C4-2B (cell line): ENCODE measurements around the gene ETHE1.

Source experiments
- H3K27ac ChIP-seq: fragments of 450-650 bp; 2 replicates; pipeline ENCODE4 v1.5.1; 2017
- CTCF ChIP-seq: fragments of 450-650 bp; conservative IDR thresholded peaks from 2 replicates; pipeline ENCODE4 v1.5.1; 2017; ENCODE audit warnings: mild to moderate bottlenecking
- ZFX ChIP-seq: fragments of 450-650 bp; IDR thresholded peaks from 2 replicates; pipeline ENCODE4 v1.6.1; 2017

ETHE1 gene

GRCh38 chr19:43534816-43535761, 8.1 kb upstream of the ETHE1 start:
- TF ChIP-seq ZFX, result no peak
- H3K27ac ChIP-seq, result no peak overlapping the region

- no peak for TF ChIP-seq CTCF
- H3K27ac ChIP-seq, result no peak overlapping the region
These were observed 7.4 kb upstream of the ETHE1 start for GRCh38 chr19:43534305-43534815.

GRCh38 chr19:43533546-43534304, 6.7 kb upstream of the ETHE1 start:
- TF ChIP-seq ZFX (no peak), CTCF (no peak)
- H3K27ac ChIP-seq, result peak overlapping the region; percentile 86

- peak within 1 kb of the TSS; percentile 86 for H3K27ac ChIP-seq
- TF ChIP-seq CTCF, result no peak
- TF ChIP-seq ZFX, result no peak
These were observed 6.1 kb upstream of the ETHE1 start, which contains the start of gene ZNF575 for GRCh38 chr19:43532962-43533545. ZNF575 (plus strand) TSS chr19:43533188; CDS start chr19:43534423, 1,235 bp downstream.

- peak overlapping the region; percentile 86 for H3K27ac ChIP-seq
- TF ChIP-seq ZFX, result no peak
- no peak for TF ChIP-seq CTCF
These were observed 5.6 kb upstream of the ETHE1 start for GRCh38 chr19:43532571-43532961.

GRCh38 chr19:43527860-43528622, 1.0 kb upstream of the ETHE1 start:
- H3K27ac ChIP-seq, result no peak overlapping the region
- TF ChIP-seq CTCF (no peak), ZFX (no peak)
